Aorta (tissue), 5 donors: ENCODE data around the gene TTBK1. TPM values are rescaled to one million over a fixed set of nuclear protein-coding genes. Genes with fewer than 3 reads are reported as not detected.

ENCODE experiments used
- ATAC-seq: fragments of 200-7000 bp; cut with Tn5 transposase; one replicate; pipeline ENCODE4 v1.9.1; 2022; ENCODE audit warnings: moderate library complexity; ENCODE audit not compliant: low FRiP score
- DNase-seq, 2 donors: peaks; one replicate each; pipeline ENCODE4 v3.0.0-alpha.2; 2020
- H3K27ac ChIP-seq, 2 donors: one replicate each; pipeline ENCODE4 v1.5.1; 2013; ENCODE audit warnings: low read length in 2 of 2, mild to moderate bottlenecking in 2 of 2, moderate library complexity in 2 of 2, control low read depth in 1 of 2, inconsistent platforms in 1 of 2, low read depth in 1 of 2
- H3K27me3 ChIP-seq, 2 donors: one replicate each; pipeline ENCODE4 v1.6.1; 2013; ENCODE audit warnings: control low read depth in 1 of 2, low read length in 1 of 2, mild to moderate bottlenecking in 1 of 2, moderate library complexity in 1 of 2; ENCODE audit not compliant: insufficient read depth in 2 of 2, control insufficient read depth in 1 of 2
- H3K36me3 ChIP-seq, 2 donors: one replicate each; pipeline ENCODE4 v1.6.1; 2013; ENCODE audit warnings: control low read depth in 1 of 2, low read length in 1 of 2, mild to moderate bottlenecking in 1 of 2; ENCODE audit not compliant: insufficient read depth in 2 of 2, control insufficient read depth in 1 of 2
- H3K4me1 ChIP-seq, 2 donors: one replicate each; pipeline ENCODE4 v1.6.1; 2013; ENCODE audit warnings: low read length in 2 of 2, control low read depth in 1 of 2, mild to moderate bottlenecking in 1 of 2, moderate library complexity in 1 of 2; ENCODE audit not compliant: insufficient read depth in 2 of 2, control insufficient read depth in 1 of 2
- H3K4me3 ChIP-seq, 2 donors: one replicate each; pipeline ENCODE4 v1.5.1; 2013; ENCODE audit warnings: low read length in 2 of 2, control low read depth in 1 of 2, mild to moderate bottlenecking in 1 of 2
- H3K9me3 ChIP-seq: one replicate; pipeline ENCODE4 v1.6.1; 2013; ENCODE audit warnings: mild to moderate bottlenecking, low read length; ENCODE audit not compliant: control insufficient read depth
- WGBS, 2 donors: extraction: QIAGEN DNeasy Blood & Tissue Kit; methylation state at CpG; one replicate each; pipeline ENCODE4 v1.1.7; 2013; 5-methylcytosine and 5-hydroxymethylcytosine counted together
- intact Hi-C, 2 donors: fragments of 100-400 bp; cut with DNase I; formaldehyde crosslinking; loops; one replicate each; pipeline versions ENCODE4 v1.14.2 to v1.15.0; 2022
- polyA plus RNA-seq, 2 donors: library from polyadenylated mRNA; stranded (reverse); fragments of 200-250 nt; gene quantifications; one replicate each; pipeline ENCODE4 v1.2.3, GENCODE V29; 2013
- total RNA-seq, 2 donors: library from RNA; stranded (reverse); fragmentation: NEBNext Ultra II Directional; extraction: Animal tissue kit (Norgen Biotek cat#: 25700); gene quantifications; one replicate each; pipeline ENCODE4 v1.2.1, GENCODE V29; 2021
- donor health status: healthy with polysubstance abuse.
- donor health status: Bipolar disorder and iron deficiency.
- donor health status: DM: no; HTN: no; CAD: no.
- donor health status: DM: no; HTN: no; CAD: no.
- donor health status: DM: yes; HTN: yes; CAD: no.

Gene TTBK1
- total and polyA plus RNA-seq, 4 donors: 0.12 TPM; not detected in 3

GRCh38 chr6:43255408-43256054, 12.2 kb downstream of the TTBK1 start:
- intact Hi-C loops: no loop called here
- Histone ChIP-seq H3K4me1 (no peaks in the 10 kb centered on the region), H3K9me3 (no peaks in the 10 kb centered on the region), H3K27me3 (no peaks in the 10 kb centered on the region), H3K4me3 (no peak overlapping the region), H3K36me3 (no peaks in the 10 kb centered on the region), H3K27ac (no peak overlapping the region)
- DNase-seq: no peak
- no peak for ATAC-seq
- 74 to 83% methylated on average over 11 of the region's 11 CpGs for WGBS, 2 donors

- Histone ChIP-seq H3K4me1 (no peaks in the 10 kb centered on the region), H3K36me3 (no peaks in the 10 kb centered on the region), H3K4me3 (no peak overlapping the region), H3K27me3 (no peaks in the 10 kb centered on the region), H3K27ac (no peak overlapping the region), H3K9me3 (no peaks in the 10 kb centered on the region)
- DNase-seq (no peak), ATAC-seq (no peak)
- 79 to 85% methylated on average over 9 of the region's 9 CpGs for WGBS, 2 donors
- intact Hi-C loops: no loop called here
Observed at GRCh38 chr6:43256670-43257366, 13.5 kb downstream of the TTBK1 start.

GRCh38 chr6:43257367-43258145, 14.3 kb downstream of the TTBK1 start:
- WGBS, 2 donors: 88 to 90% methylated on average over 12 of the region's 12 CpGs

DNA sequence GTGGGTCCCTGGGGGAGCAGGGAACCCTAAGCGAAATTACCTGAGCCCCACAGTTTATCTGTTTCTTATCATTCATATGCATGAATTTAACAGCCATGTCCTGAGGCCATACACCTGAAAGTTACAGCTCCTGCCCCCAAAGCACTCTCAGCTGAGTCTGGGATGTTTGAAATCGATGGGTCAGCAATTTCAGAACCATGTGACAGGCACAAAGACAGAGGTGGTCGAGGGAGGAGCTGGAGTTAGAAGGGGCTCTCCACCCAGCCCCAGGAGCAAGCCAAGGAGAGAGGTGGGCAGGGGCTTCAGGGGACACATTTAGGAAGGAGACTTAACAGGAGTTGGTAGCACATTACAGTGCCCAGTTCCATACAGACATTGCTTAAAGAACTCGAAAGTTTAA, 14.9 kb downstream of the TTBK1 start:
- intact Hi-C loops: no loop called here
- no peaks in the 10 kb centered on the region for H3K9me3 ChIP-seq
- H3K4me3 ChIP-seq: no peak overlapping the region
- no peak for DNase-seq
- no peaks in the 10 kb centered on the region for H3K36me3 ChIP-seq
- no peak overlapping the region for H3K27ac ChIP-seq
- 74% methylated on average over 4 of the region's 4 CpGs for WGBS, 2 donors
- H3K4me1 ChIP-seq: no peaks in the 10 kb centered on the region
- ATAC-seq: no peak
- no peaks in the 10 kb centered on the region for H3K27me3 ChIP-seq

More at GRCh38 chr6:43257367-43258145, 14.3 kb downstream of the TTBK1 start:
- Histone ChIP-seq H3K4me1 (no peaks in the 10 kb centered on the region), H3K36me3 (no peaks in the 10 kb centered on the region), H3K27me3 (no peaks in the 10 kb centered on the region), H3K4me3 (no peak overlapping the region), H3K9me3 (no peaks in the 10 kb centered on the region), H3K27ac (no peak overlapping the region)
- intact Hi-C loops: no loop called here
- ATAC-seq (no peak), DNase-seq (no peak)

DNA sequence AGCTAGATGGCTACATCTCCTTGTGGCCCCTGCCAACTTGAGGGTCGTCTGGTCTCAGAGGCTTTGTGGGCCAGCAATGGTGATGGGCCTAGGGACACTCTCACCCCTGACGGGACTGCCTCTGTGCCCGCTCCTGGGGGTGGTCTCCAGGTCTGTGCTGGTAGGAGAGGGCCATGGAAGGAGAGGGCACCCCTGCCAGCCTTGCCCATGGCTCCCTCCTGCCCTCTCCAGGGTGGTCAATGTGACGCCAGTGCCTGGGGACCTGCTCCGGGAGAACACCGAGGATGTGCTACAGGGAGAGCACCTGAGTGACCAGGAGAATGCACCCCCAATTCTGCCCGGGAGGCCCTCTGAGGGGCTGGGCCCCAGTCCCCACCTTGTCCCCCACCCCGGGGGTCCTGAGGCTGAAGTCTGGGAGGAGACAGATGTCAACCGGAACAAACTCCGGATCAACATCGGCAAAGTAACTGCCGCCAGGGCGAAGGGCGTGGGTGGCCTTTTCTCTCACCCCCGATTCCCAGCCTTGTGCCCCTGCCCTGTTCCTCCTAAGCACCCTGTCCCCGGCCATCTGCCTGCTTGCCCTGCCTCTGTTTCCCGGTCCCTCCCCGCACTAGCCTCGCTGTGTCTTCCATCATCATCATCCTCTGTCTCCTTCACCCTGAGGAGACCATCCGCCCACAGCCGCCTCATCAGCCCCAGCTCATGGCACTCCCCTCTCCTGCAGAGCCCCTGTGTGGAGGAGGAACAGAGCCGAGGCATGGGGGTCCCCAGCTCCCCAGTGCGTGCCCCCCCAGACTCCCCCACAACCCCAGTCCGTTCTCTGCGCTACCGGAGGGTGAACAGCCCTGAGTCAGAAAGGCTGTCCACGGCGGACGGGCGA, 15.8 kb downstream of the TTBK1 start:
- H3K9me3 ChIP-seq: no peaks in the 10 kb centered on the region
- H3K27ac ChIP-seq: no peak overlapping the region
- ATAC-seq (no peak), DNase-seq (no peak)
- H3K4me3 ChIP-seq: no peak overlapping the region
- no peaks in the 10 kb centered on the region for H3K36me3 ChIP-seq
- intact Hi-C loops: no loop called here
- 90 to 93% methylated on average over 29 to 30 of the region's 30 CpGs for whole genome bisulfite sequencing, 2 donors
- no peaks in the 10 kb centered on the region for H3K27me3 ChIP-seq
- no peaks in the 10 kb centered on the region for H3K4me1 ChIP-seq

DNA sequence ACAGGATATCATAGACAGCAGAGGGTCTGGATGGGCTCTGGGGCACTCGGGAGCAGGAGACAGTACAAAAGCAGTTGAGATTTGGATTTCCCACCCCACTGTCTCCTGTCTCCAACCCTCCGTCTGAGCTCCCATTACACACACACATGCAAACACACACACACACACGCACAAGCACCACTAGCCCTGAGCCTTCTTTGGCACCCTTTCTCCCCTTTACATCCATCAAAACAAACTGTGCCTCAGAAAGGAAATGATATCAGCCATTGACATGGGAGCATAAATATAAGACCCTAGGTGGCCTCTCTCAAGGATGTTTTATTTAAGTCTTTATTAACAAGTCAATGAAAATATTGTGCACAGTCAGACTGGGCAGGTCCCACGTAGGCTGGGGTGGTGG, 17.5 kb downstream of the TTBK1 start:
- no peak for DNase-seq
- H3K4me3 ChIP-seq: no peak overlapping the region
- H3K27ac ChIP-seq: no peak overlapping the region
- no peak for ATAC-seq
- H3K4me1 ChIP-seq: no peaks in the 10 kb centered on the region
- no peaks in the 10 kb centered on the region for H3K36me3 ChIP-seq
- 67 to 80% methylated on average over 4 of the region's 4 CpGs for WGBS, 2 donors
- no peaks in the 10 kb centered on the region for H3K27me3 ChIP-seq
- intact Hi-C loops: loop anchor here in 1 of 2 donors (5.0 kb wide), 1 partner anchor 72 kb away; no protein-coding TSS in a partner anchor
- no peaks in the 10 kb centered on the region for H3K9me3 ChIP-seq

DNA sequence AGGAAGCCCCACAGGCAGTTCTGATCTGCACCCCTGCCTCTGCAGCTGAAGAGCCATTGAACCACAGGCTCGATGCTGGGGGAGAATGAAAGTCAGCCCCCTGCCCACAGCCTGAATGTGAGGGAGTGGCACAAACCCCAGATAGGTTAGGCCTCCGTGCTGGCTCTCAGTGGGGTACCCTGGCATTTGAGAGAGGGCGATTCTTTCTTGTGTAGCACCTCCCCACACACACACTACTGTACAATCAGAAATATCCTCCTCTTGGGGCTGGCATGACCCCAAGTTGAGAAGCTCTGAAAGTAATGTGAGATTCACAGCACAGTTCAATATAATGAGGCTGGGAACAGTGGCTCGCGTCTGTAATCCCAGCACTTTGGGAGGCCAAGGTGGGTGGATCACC, 17.9 kb downstream of the TTBK1 start:
- Histone ChIP-seq H3K4me1 (no peaks in the 10 kb centered on the region), H3K36me3 (no peaks in the 10 kb centered on the region), H3K9me3 (no peaks in the 10 kb centered on the region), H3K27me3 (no peaks in the 10 kb centered on the region), H3K27ac (no peak overlapping the region), H3K4me3 (no peak overlapping the region)
- WGBS, 2 donors: 80 to 85% methylated on average over 5 of the region's 5 CpGs
- ATAC-seq (no peak), DNase-seq (no peak)
- intact Hi-C loops: loop anchor here in 1 of 2 donors (5.0 kb wide), 1 partner anchor 71 kb away; no protein-coding TSS in a partner anchor
